Subcutaneous abdominal adipose tissue (tissue), 5 donors: Measurements from ENCODE around the gene CTIF.

ENCODE experiments used
- H3K27ac ChIP-seq: one replicate; pipeline ENCODE4 v1.7.0; 2013; ENCODE audit warnings: low read depth, mild to moderate bottlenecking, inconsistent platforms, low read length, moderate library complexity
- H3K27me3 ChIP-seq, 5 donors: one replicate each; pipeline ENCODE4 v1.7.0; 2013; ENCODE audit warnings: low read length in 5 of 5, inconsistent platforms in 1 of 5; ENCODE audit not compliant: control insufficient read depth in 5 of 5, insufficient read depth in 4 of 5
- H3K36me3 ChIP-seq, 5 donors: one replicate each; pipeline ENCODE4 v1.7.0; 2013; ENCODE audit warnings: low read length in 5 of 5; ENCODE audit not compliant: control insufficient read depth in 5 of 5, insufficient read depth in 5 of 5
- H3K4me1 ChIP-seq, 5 donors: one replicate each; pipeline ENCODE4 v1.7.0; 2013; ENCODE audit warnings: low read length in 5 of 5, mild to moderate bottlenecking in 3 of 5, moderate library complexity in 1 of 5; ENCODE audit not compliant: control insufficient read depth in 5 of 5, insufficient read depth in 5 of 5
- H3K4me3 ChIP-seq, 5 donors: one replicate each; pipeline ENCODE4 v1.7.0; 2013; ENCODE audit warnings: low read length in 5 of 5, low read depth in 1 of 5
- H3K9ac ChIP-seq, 5 donors: one replicate each; pipeline ENCODE4 v1.7.0; 2013; ENCODE audit warnings: low read length in 5 of 5, mild to moderate bottlenecking in 4 of 5, moderate library complexity in 3 of 5
- H3K9me3 ChIP-seq, 5 donors: one replicate each; pipeline ENCODE4 v1.7.0; 2013; ENCODE audit warnings: low read length in 5 of 5; ENCODE audit not compliant: control insufficient read depth in 5 of 5
- donor health status: healthy.
- donor health status: healthy.
- donor health status: healthy.
- donor health status: healthy.
- donor health status: healthy.

Gene CTIF

GRCh38 chr18:48754559-48754958 is 215.7 kb downstream of the CTIF start:
- Histone ChIP-seq H3K9me3 (no peaks in the 10 kb centered on the region), H3K27ac (peak overlapping the region; percentile 40), H3K27me3 (no peaks in the 10 kb centered on the region), H3K4me1 (peaks cover 2 to 57% (median 39%) of the 10 kb centered on the region in 5 donors), H3K9ac (no peak overlapping the region), H3K4me3 (no peak overlapping the region), H3K36me3 (peaks cover 0 to 22% (median 19%) of the 10 kb centered on the region in 5 donors)

GRCh38 chr18:48754993-48755473 is 216.2 kb downstream of the CTIF start:
- Histone ChIP-seq H3K27ac (peak overlapping the region; percentile 46), H3K36me3 (peaks cover 0 to 25% (median 21%) of the 10 kb centered on the region in 5 donors), H3K9ac (no peak overlapping the region), H3K4me3 (no peak overlapping the region), H3K4me1 (peaks cover under 1 to 52% (median 34%) of the 10 kb centered on the region in 5 donors), H3K9me3 (no peaks in the 10 kb centered on the region), H3K27me3 (no peaks in the 10 kb centered on the region)

GRCh38 chr18:48756511-48757226 is 217.8 kb downstream of the CTIF start:
- Histone ChIP-seq H3K4me1 (peaks cover 0 to 36% (median 24%) of the 10 kb centered on the region in 5 donors), H3K4me3 (no peak overlapping the region), H3K9ac (no peak overlapping the region), H3K36me3 (peaks cover 0 to 40% (median 30%) of the 10 kb centered on the region in 5 donors), H3K27ac (no peak overlapping the region), H3K9me3 (no peaks in the 10 kb centered on the region), H3K27me3 (no peaks in the 10 kb centered on the region)

- peaks cover 0 to 33% (median 20%) of the 10 kb centered on the region in 5 donors for H3K4me1 ChIP-seq
- H3K27me3 ChIP-seq = no peaks in the 10 kb centered on the region
- H3K9ac ChIP-seq = no peak overlapping the region
- no peak overlapping the region for H3K4me3 ChIP-seq
- no peaks in the 10 kb centered on the region for H3K9me3 ChIP-seq
- H3K36me3 ChIP-seq = peaks cover 0 to 47% (median 37%) of the 10 kb centered on the region in 5 donors
- no peak overlapping the region for H3K27ac ChIP-seq
Observed at GRCh38 chr18:48757367-48757766, 218.5 kb downstream of the CTIF start.

DNA sequence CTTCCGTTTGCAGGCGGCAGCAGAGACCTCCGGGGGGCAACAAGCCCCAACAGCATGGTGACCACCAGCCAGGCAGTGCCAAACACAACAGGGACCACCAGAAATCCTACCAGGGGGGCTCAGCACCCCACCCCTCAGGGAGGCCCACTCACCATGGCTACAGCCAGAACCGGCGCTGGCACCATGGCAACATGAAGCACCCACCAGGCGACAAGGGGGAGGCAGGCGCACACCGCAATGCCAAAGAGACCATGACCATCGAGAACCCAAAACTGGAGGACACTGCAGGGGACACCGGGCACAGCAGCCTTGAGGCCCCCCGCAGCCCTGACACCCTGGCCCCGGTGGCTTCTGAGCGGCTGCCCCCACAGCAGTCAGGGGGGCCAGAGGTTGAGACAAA is 219.1 kb downstream of the CTIF start:
- no peak overlapping the region for H3K9ac ChIP-seq
- no peaks in the 10 kb centered on the region for H3K9me3 ChIP-seq
- H3K4me3 ChIP-seq = no peak overlapping the region
- no peaks in the 10 kb centered on the region for H3K27me3 ChIP-seq
- H3K4me1 ChIP-seq = peaks cover 0 to 33% (median 23%) of the 10 kb centered on the region in 5 donors
- peaks cover 0 to 52% (median 41%) of the 10 kb centered on the region in 5 donors for H3K36me3 ChIP-seq
- H3K27ac ChIP-seq = no peak overlapping the region

DNA sequence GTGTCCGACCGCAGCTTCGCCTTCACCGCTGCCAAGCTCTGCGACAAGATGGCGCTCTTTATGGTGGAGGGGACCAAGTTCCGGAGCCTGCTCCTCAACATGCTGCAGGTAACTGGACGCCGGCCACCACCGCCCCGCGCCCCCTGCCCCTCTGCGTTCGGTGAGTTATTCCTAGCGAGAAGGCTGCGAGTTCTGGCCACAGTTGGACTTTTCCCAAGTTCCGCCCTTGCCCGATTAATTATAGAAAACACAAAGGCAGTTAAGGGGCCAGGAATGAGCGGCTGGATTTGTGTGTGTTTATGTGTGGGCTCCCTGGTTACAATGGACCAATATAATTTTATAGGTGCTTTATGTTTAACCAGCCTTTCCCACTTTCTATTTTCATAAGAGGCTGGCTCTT is 222.8 kb downstream of the CTIF start:
- Histone ChIP-seq H3K27me3 (no peaks in the 10 kb centered on the region), H3K27ac (no peak overlapping the region), H3K4me1 (peaks cover 5 to 36% (median 25%) of the 10 kb centered on the region in 5 donors), H3K4me3 (no peak overlapping the region), H3K9ac (no peak overlapping the region), H3K36me3 (peaks cover 0 to 84% (median 62%) of the 10 kb centered on the region in 5 donors), H3K9me3 (no peaks in the 10 kb centered on the region)

GRCh38 chr18:48762022-48762421 is 223.2 kb downstream of the CTIF start:
- H3K36me3 ChIP-seq = peaks cover 0 to 88% (median 67%) of the 10 kb centered on the region in 5 donors
- peaks cover 5 to 40% (median 29%) of the 10 kb centered on the region in 5 donors for H3K4me1 ChIP-seq
- peak overlapping the region; percentile 30 for H3K27ac ChIP-seq
- H3K4me3 ChIP-seq = no peak overlapping the region
- no peak overlapping the region for H3K9ac ChIP-seq
- no peaks in the 10 kb centered on the region for H3K27me3 ChIP-seq
- H3K9me3 ChIP-seq = no peaks in the 10 kb centered on the region

- Histone ChIP-seq H3K27me3 (no peaks in the 10 kb centered on the region), H3K4me1 (peaks cover 5 to 41% (median 27%) of the 10 kb centered on the region in 5 donors)
Observed at GRCh38 chr18:48762836-48763718, 224.2 kb downstream of the CTIF start.

DNA sequence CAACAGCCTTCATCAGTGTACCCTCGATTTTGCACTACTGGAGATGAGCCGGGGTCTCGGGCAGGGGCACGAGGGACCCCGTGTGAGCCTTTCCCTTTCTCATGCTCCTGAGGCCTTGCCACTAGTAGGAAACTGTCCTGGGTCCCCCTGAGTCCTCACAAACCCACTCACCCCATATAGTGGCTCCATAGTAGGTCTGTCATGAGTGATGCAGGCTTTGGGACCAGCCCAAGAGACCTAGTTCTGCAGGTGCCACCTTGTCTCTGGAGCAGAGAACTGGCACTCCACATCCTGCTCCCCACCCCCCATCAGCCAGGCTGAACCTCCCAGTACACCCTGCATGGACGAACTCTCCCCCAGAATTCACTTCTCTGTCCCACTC is 224.9 kb downstream of the CTIF start:
- Histone ChIP-seq H3K27ac (no peak overlapping the region), H3K4me1 (peaks cover 5 to 46% (median 27%) of the 10 kb centered on the region in 5 donors)

More at GRCh38 chr18:48762836-48763718, 224.2 kb downstream of the CTIF start:
- Histone ChIP-seq H3K36me3 (peaks cover 0 to 88% (median 64%) of the 10 kb centered on the region in 5 donors), H3K9me3 (no peaks in the 10 kb centered on the region), H3K4me3 (no peak overlapping the region), H3K9ac (no peak overlapping the region), H3K27ac (peak overlapping the region; percentile 76)

More for the DNA sequence above, 224.9 kb downstream of the CTIF start:
- Histone ChIP-seq H3K27me3 (no peaks in the 10 kb centered on the region), H3K4me3 (no peak overlapping the region), H3K36me3 (peaks cover 0 to 86% (median 57%) of the 10 kb centered on the region in 5 donors), H3K9ac (no peak overlapping the region), H3K9me3 (no peaks in the 10 kb centered on the region)
